Smooth muscle cell of the coronary artery (primary cell): ENCODE results near the gene ZBED6. TPM values are rescaled to one million over a fixed set of nuclear protein-coding genes. Genes with fewer than 3 reads are reported as not detected.

Experiments
- total RNA-seq: library from RNA; depleted of rRNA; stranded (reverse); fragments of >200 nt; gene quantifications from 2 replicates; pipeline ENCODE4 v1.2.3, GENCODE V29; 2014; ENCODE audit warnings: low replicate concordance

ZBED6 gene, protein sequence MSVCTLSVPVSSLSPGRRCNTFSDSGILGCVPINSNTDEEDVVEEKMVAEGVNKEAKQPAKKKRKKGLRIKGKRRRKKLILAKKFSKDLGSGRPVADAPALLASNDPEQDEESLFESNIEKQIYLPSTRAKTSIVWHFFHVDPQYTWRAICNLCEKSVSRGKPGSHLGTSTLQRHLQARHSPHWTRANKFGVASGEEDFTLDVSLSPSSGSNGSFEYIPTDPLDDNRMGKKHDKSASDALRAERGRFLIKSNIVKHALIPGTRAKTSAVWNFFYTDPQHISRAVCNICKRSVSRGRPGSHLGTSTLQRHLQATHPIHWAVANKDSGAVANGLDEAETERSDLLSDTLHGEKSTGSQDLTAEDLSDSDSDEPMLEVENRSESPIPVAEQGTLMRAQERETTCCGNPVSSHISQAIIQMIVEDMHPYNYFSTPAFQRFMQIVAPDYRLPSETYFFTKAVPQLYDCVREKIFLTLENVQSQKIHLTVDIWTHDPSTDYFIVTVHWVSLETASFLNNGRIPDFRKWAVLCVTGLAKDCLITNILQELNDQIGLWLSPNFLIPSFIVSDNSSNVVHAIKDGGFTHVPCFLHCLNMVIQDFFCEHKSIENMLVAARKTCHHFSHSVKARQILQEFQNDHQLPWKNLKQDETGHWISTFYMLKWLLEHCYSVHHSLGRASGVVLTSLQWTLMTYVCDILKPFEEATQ (N-terminal part only)
- 2.7 and 8.4 TPM in 2 replicates for total RNA-seq

DNA sequence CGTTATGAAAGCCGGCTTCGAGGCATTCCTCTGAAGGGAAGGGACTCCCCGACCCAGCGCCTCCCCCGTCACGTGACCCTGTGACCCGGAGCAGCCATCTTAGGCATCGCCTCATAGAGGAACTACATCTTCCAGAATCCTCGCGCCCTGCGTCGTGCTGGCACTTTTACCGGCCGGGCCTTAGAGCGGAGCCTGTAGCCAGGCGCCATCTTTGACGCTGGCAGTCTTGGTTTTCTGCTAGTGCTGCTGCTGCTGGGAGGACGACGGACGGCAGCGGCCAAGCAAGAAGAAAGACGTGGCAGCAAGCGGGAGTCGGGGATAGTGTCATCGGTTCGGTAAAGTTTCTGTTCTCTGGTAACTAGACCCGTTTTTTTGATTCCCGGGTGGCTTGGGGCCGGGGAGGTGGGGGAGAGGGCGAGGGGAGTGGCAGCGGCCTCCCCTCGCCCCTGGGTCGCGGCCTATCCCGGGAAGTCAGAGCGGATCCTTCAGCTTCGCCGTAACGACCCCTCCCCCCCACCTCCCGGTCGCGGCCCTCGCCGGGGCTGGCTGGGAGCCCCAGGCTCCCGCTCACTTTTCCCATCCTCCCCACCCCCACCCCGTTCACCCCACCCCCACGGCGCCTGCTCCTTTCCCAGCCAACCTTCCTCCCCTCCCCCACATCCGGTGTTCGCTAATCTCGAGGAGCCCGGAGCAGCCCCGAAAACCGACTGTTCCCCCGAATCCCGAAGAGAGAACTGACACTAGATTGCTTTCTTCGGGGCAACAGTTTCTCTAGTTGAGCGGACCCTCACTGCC lies at the start of gene ZBED6, which contains the start of gene ZC3H11A:
Gene ZBED6, plus strand, starts transcription at position 183 of the 795 bp plus-strand sequence. CDS start 1,900 bp downstream, outside the sequence.
Gene ZC3H11A, plus strand, starts transcription at position 183 of the 795 bp plus-strand sequence. CDS start 21,448 bp downstream, outside the sequence.

DNA sequence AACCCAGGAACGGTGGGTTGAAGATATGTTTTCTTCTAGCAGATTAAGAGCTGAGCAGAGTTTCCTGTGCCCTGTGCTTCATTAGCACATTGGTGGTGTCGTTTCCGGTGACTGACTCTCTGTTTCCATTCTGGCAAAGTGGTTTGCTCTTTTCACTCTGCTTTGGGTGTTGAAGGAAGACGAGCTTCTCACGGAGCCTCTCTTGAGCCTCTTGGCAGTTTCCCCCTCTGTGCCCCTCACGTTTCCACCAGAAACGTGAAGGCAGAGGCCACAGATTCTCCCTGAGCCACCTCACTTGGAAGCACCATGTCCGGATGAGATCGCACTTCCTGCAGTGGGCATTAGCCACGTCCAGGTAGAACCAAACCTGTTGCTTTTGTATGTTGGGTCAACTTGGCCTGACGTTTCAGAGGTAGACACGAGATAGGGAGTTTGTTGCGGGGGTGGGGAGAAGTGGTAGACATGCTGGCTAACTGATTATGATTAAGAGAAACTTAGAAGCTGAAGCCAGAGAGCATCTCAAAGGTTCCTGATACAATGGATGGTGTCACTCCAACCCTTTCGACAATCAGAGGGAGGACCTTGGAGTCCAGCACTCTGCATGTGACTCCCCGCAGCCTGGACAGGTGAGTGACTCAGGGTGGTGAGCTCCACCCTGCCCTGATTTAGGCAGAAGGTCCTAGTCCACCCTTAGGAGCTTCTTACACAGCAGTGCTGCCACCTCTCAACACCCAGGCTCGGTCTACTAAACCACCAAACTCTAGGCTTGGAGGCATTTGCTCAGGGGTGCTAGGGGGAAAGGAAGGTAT lies 30.2 kb upstream of the ZBED6 start, which contains the start of gene LAX1:
Gene LAX1, plus strand, starts transcription at position 155 of the 809 bp plus-strand sequence. Its CDS starts 383 bp downstream, at position 538.

Other genes starting within 250 kb of the ZBED6 start
- 42.2 and 184 TPM in 2 replicates for gene ATP2B4, start 168.8 kb upstream of the ZBED6 start, total RNA-seq
- not detected in 2 replicates for gene LAX1, start 30.4 kb upstream of the ZBED6 start, total RNA-seq
- gene ZC3H11A, start within 50 bp of the ZBED6 start, total RNA-seq: 37.3 and 68.7 TPM in 2 replicates
- 49.5 and 53.0 TPM in 2 replicates for gene SNRPE, start 66.0 kb downstream of the ZBED6 start, total RNA-seq